SK-N-SH treated with all-trans-retinoic acid at 6 μM for 48 hours (cell line): ENCODE measurements around the gene TLE2.

Source experiments
- ARNTL ChIP-seq: fragments of 450-650 bp; formaldehyde crosslinking; IDR thresholded peaks from 2 replicates; pipeline ENCODE4 v1.5.0; 2020; ENCODE audit warnings: low read depth, mild to moderate bottlenecking, moderate library complexity, borderline replicate concordance
- CREB5 ChIP-seq: fragments of 250-450 bp; sonication (Bioruptor Pico); IDR thresholded peaks from 2 replicates; pipeline ENCODE4 v1.5.1; 2020; ENCODE audit warnings: low read depth, mild to moderate bottlenecking, moderate library complexity
- RARB ChIP-seq: fragments of 250-450 bp; sonication (Bioruptor Pico); IDR thresholded peaks from 2 replicates; pipeline ENCODE4 v1.8.0; 2021; ENCODE audit warnings: mild to moderate bottlenecking, moderate library complexity
- ZFP3 ChIP-seq: fragments of 250-450 bp; sonication (Bioruptor Pico); IDR thresholded peaks from 2 replicates; pipeline ENCODE4 v1.5.0; 2020; ENCODE audit warnings: mild to moderate bottlenecking, moderate library complexity
- ZNF8 ChIP-seq: fragments of 450-650 bp; formaldehyde crosslinking; IDR thresholded peaks from 2 replicates; pipeline ENCODE4 v1.5.0; 2020; ENCODE audit warnings: mild to moderate bottlenecking, moderate library complexity
- TF ChIP-seq, protein P1 (sequence below): fragments of 250-450 bp; sonication (Bioruptor Pico); IDR thresholded peaks from 2 replicates; pipeline ENCODE4 v1.8.0; 2021; ENCODE audit warnings: low read depth, mild to moderate bottlenecking, moderate library complexity, borderline replicate concordance
- TF ChIP-seq, protein P2 (sequence below): fragments of 250-450 bp; sonication (Bioruptor Pico); IDR thresholded peaks from 2 replicates; pipeline ENCODE4 v1.8.0; 2020; ENCODE audit warnings: mild to moderate bottlenecking, moderate library complexity, borderline replicate concordance

- TF ChIP-seq CREB5 (CRISPR knock-in tag) (no peak), ARNTL (no peak), RARB (CRISPR knock-in tag) (no peak), ZNF8 (CRISPR knock-in tag) (no peak), ZFP3 (no peak)
- TF ChIP-seq, protein P1, sequence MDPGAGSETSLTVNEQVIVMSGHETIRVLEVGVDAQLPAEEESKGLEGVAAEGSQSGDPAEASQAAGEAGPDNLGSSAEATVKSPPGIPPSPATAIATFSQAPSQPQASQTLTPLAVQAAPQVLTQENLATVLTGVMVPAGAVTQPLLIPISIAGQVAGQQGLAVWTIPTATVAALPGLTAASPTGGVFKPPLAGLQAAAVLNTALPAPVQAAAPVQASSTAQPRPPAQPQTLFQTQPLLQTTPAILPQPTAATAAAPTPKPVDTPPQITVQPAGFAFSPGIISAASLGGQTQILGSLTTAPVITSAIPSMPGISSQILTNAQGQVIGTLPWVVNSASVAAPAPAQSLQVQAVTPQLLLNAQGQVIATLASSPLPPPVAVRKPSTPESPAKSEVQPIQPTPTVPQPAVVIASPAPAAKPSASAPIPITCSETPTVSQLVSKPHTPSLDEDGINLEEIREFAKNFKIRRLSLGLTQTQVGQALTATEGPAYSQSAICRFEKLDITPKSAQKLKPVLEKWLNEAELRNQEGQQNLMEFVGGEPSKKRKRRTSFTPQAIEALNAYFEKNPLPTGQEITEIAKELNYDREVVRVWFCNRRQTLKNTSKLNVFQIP, result no peak
- TF ChIP-seq, protein P2, sequence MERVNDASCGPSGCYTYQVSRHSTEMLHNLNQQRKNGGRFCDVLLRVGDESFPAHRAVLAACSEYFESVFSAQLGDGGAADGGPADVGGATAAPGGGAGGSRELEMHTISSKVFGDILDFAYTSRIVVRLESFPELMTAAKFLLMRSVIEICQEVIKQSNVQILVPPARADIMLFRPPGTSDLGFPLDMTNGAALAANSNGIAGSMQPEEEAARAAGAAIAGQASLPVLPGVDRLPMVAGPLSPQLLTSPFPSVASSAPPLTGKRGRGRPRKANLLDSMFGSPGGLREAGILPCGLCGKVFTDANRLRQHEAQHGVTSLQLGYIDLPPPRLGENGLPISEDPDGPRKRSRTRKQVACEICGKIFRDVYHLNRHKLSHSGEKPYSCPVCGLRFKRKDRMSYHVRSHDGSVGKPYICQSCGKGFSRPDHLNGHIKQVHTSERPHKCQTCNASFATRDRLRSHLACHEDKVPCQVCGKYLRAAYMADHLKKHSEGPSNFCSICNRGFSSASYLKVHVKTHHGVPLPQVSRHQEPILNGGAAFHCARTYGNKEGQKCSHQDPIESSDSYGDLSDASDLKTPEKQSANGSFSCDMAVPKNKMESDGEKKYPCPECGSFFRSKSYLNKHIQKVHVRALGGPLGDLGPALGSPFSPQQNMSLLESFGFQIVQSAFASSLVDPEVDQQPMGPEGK, result no peak
Measured at GRCh38 chr19:2976609-2977000, 52.5 kb downstream of the TLE2 start.
